AG04450 (cell line): ENCODE data around the gene DOCK6. TPM values are rescaled to one million over a fixed set of nuclear protein-coding genes. Genes with fewer than 3 reads are reported as not detected.

ENCODE experiments used
- CTCF ChIA-PET: fragments of 300-600, 350-600 bp; formaldehyde crosslinking; extraction: SDS; loops from one replicate; lab custom pipeline; 2022; ENCODE audit warnings: antibody characterized with exemption, inconsistent platforms; lab: Charles Lee
- POLR2A ChIA-PET: fragments of 350-600 bp; formaldehyde crosslinking; extraction: SDS; loops from one replicate; lab custom pipeline; 2021; ENCODE audit warnings: antibody characterized with exemption, inconsistent platforms; lab: Yijun Ruan, JAX
- DNase-seq: peaks from one replicate; pipeline ENCODE4 v3.0.0-alpha.2; 2011; ENCODE audit warnings: low read depth, low spot score
- H3K27ac ChIP-seq: one replicate; pipeline ENCODE4 v1.5.1; 2012; ENCODE audit warnings: low read depth, low read length, control low read depth
- H3K27me3 ChIP-seq: one replicate; pipeline ENCODE4 v1.6.0; 2012; ENCODE audit warnings: low read length; ENCODE audit not compliant: control insufficient read depth, insufficient read depth
- H3K4me3 ChIP-seq: 2 replicates; pipeline ENCODE4 v1.5.1; 2011; ENCODE audit warnings: mild to moderate bottlenecking, low read depth, low read length, control low read depth
- H3K9me3 ChIP-seq: 2 replicates; pipeline ENCODE4 v1.5.1; 2012; ENCODE audit warnings: low read length; ENCODE audit not compliant: control insufficient read depth, insufficient read depth
- polyA minus RNA-seq: library from RNA; depleted of rRNA, polyadenylated mRNA; stranded (reverse); fragments of >200 nt; gene quantifications from 2 replicates; pipeline ENCODE4 v1.2.3, GENCODE V29; 2011; rRNA and poly(A)+ RNA removed
- polyA plus RNA-seq: library from polyadenylated mRNA; depleted of rRNA; stranded (reverse); fragments of >200 nt; gene quantifications from 2 replicates; pipeline ENCODE4 v1.2.3, GENCODE V29; 2011; rRNA removed
- TF ChIP-seq, protein P1 (sequence below): IDR thresholded peaks from 2 replicates; pipeline ENCODE4 v1.5.1; 2011; ENCODE audit warnings: low read depth, low read length, control low read depth, inconsistent platforms

DOCK6 gene, protein sequence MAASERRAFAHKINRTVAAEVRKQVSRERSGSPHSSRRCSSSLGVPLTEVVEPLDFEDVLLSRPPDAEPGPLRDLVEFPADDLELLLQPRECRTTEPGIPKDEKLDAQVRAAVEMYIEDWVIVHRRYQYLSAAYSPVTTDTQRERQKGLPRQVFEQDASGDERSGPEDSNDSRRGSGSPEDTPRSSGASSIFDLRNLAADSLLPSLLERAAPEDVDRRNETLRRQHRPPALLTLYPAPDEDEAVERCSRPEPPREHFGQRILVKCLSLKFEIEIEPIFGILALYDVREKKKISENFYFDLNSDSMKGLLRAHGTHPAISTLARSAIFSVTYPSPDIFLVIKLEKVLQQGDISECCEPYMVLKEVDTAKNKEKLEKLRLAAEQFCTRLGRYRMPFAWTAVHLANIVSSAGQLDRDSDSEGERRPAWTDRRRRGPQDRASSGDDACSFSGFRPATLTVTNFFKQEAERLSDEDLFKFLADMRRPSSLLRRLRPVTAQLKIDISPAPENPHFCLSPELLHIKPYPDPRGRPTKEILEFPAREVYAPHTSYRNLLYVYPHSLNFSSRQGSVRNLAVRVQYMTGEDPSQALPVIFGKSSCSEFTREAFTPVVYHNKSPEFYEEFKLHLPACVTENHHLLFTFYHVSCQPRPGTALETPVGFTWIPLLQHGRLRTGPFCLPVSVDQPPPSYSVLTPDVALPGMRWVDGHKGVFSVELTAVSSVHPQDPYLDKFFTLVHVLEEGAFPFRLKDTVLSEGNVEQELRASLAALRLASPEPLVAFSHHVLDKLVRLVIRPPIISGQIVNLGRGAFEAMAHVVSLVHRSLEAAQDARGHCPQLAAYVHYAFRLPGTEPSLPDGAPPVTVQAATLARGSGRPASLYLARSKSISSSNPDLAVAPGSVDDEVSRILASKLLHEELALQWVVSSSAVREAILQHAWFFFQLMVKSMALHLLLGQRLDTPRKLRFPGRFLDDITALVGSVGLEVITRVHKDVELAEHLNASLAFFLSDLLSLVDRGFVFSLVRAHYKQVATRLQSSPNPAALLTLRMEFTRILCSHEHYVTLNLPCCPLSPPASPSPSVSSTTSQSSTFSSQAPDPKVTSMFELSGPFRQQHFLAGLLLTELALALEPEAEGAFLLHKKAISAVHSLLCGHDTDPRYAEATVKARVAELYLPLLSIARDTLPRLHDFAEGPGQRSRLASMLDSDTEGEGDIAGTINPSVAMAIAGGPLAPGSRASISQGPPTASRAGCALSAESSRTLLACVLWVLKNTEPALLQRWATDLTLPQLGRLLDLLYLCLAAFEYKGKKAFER (N-terminal part only)
- 8.9 and 14.0 TPM in 2 replicates for polyA plus RNA-seq
- polyA minus RNA-seq = 12.6 and 19.7 TPM in 2 replicates

DNA sequence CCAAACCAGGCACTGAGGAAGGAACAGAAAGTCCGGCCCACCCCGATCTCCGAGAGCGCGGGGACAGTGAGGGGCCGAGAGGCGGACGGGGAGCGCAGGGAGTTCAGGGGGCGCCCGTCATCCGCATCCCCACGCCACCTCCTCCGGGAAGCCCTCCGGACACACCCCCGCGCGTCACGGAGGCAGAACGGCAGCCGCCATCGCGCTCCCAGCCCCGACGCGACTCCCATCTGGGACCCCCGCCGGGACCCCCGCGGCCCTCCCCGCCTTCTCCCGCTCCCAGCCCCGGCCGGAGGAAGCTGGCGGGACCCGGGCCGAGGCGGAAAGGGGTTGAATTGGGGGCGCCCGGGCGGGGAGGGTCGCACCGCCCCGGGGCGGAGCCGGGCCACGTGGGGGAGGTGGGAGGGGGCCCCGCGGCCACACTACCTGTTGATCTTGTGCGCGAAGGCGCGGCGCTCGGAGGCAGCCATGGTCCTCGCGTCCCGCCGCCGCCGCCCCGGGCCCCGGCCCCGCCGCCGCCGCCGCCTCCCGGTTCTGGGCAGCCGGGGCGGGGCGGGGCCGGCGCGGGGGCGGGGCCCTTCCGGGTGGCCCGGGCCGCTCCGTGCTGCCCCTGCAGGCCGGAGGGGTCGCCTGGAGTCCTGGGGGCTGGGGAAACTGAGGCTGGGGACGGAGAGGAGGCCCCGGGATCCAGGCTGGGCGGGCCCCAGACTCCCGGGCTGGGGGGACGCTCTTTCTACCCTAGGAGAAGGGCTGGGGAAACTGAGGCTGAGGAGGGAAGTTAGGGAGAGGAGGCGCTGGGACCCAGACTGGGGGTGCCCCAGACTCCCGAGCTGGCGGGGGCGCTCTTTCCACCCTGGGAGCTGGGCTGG, at the start of gene DOCK6:
Gene DOCK6 (minus strand): TSS at position 554 of the 869 bp plus-strand sequence. CDS start 84 bp downstream, at position 470.
- CTCF ChIA-PET = interaction anchor here (0.5 to 1.3 kb wide), 5 partner anchors 8 to 220 kb away, joined by 3 to 6 read pairs (median 4); no protein-coding TSS in a partner anchor

DNA sequence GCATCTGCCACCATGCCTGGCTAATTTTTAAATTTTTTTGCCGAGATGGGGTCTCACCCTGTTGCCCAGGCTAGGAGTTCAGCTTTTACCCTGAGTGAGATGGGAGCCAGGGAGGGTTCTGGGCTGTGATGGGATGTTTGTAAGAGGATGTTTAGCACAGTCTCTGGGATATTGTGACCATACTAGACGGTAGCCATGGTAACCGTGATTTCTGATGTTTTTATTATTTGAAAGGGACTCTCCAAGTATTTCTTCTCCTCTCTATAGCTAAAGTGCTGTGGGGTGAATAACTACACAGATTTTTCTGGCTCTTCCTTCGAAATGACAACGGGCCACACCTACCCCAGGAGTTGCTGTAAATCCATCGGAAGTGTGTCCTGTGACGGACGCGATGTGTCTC, 44.0 kb upstream of the DOCK6 start:
- Histone ChIP-seq H3K9me3 (no peaks in the 10 kb centered on the region), H3K4me3 (no peak overlapping the region), H3K27me3 (peaks cover 3% of the 10 kb centered on the region), H3K27ac (no peak overlapping the region)
- ChIA-PET CTCF (interaction anchor here (1.8 kb wide), 1 partner anchor 12 kb away, joined by 6 read pairs; no protein-coding TSS in a partner anchor), POLR2A (no interaction called here)
- DNase-seq = no peak
- TF ChIP-seq, protein P1, sequence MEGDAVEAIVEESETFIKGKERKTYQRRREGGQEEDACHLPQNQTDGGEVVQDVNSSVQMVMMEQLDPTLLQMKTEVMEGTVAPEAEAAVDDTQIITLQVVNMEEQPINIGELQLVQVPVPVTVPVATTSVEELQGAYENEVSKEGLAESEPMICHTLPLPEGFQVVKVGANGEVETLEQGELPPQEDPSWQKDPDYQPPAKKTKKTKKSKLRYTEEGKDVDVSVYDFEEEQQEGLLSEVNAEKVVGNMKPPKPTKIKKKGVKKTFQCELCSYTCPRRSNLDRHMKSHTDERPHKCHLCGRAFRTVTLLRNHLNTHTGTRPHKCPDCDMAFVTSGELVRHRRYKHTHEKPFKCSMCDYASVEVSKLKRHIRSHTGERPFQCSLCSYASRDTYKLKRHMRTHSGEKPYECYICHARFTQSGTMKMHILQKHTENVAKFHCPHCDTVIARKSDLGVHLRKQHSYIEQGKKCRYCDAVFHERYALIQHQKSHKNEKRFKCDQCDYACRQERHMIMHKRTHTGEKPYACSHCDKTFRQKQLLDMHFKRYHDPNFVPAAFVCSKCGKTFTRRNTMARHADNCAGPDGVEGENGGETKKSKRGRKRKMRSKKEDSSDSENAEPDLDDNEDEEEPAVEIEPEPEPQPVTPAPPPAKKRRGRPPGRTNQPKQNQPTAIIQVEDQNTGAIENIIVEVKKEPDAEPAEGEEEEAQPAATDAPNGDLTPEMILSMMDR = no peak

More for the DNA sequence above, at the start of gene DOCK6:
- no peak for DNase-seq
- Histone ChIP-seq H3K4me3 (peak within 1 kb of the TSS; percentile 79), H3K27ac (no peak within 1 kb of the TSS), H3K27me3 (no peaks in the 10 kb centered on the region), H3K9me3 (no peaks in the 10 kb centered on the region)
- POLR2A ChIA-PET = no interaction called here
- TF ChIP-seq, protein P1 = peak; percentile 46

DNA sequence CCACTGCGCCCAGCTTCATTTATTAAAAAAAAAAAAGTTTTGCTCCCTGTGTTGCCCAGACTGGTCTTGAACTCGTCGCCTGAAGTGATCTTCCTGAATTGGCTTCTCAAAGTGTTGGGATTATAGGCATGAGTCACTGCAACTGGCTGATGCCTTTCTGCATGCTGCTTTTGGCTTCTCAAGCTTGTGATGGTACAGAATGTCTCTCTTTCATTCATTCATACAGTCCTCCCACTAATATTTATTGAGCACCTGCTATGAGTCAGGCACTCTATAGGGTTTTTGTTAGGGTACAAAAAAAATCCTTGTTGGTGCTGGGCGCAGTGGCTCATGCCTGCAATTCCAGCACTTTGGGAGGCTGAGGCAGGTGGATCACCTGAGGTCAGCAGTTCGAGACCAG, 42.6 kb upstream of the DOCK6 start:
- peaks cover 3% of the 10 kb centered on the region; the same call in 1 of the 2 replicates for H3K9me3 ChIP-seq
- peaks cover 11% of the 10 kb centered on the region for H3K27me3 ChIP-seq
- H3K4me3 ChIP-seq = no peak overlapping the region
- ChIA-PET POLR2A (no interaction called here), CTCF (interaction anchor here (1.3 to 1.8 kb wide), 2 partner anchors 11 kb away, joined by 4 to 6 read pairs; no protein-coding TSS in a partner anchor)
- TF ChIP-seq, protein P1 = no peak
- DNase-seq = no peak
- no peak overlapping the region for H3K27ac ChIP-seq

DNA sequence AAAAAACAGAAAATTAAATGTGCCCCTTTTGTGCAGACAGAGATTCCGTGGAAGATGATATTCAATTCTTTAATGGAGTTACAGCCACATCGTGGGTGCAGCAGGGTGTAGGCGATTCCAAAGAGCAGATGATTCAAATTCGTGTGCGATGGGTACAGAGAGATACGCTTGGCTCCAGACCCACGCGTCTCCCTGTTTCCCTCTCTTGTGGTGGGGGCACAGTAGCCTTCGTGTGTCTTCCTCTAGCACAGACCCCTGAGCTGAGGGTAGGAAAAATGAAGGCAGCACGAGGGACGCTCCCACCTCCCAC, 38.4 kb upstream of the DOCK6 start:
- TF ChIP-seq, protein P1 = no peak
- POLR2A ChIA-PET = no interaction called here
- Histone ChIP-seq H3K27ac (no peak overlapping the region), H3K4me3 (no peak overlapping the region), H3K9me3 (peaks cover 3% of the 10 kb centered on the region; the same call in 1 of the 2 replicates), H3K27me3 (peaks cover 10% of the 10 kb centered on the region)
- CTCF ChIA-PET = interaction anchor here (0.7 kb wide), 1 partner anchor 8 kb away, joined by 3 read pairs; no protein-coding TSS in a partner anchor
- no peak for DNase-seq
